ENCODE measurements around the gene SPRED1.
"Not testable (repeated sequence)": the region's sequence is repeated elsewhere in the genome, so short reads cannot be mapped to it uniquely, and the experiment has no call there.

The SPRED1 gene

DNA sequence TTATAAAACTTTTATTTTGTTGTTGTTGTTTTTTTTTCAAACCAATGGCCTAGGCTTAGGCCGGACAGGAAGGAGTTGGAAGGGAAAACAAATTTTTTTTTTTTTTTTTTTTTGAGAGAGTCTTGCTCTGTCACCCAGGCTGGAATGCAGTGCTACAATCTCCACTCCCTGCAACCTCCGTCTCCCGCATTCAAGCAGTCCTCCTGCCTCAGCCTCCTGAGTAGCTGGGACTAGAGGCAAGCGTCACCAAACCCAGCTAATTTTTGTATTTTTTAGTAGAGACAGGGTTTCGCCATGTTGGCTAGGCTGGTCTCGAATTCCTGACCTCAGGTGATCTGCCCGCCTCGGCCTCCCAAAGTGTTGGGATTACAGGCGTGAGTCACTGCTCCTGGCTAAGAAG lies 15.6 kb upstream of the SPRED1 start:
- not testable (repeated sequence) for DNase-seq (ENCODE audit: low read depth)

DNA sequence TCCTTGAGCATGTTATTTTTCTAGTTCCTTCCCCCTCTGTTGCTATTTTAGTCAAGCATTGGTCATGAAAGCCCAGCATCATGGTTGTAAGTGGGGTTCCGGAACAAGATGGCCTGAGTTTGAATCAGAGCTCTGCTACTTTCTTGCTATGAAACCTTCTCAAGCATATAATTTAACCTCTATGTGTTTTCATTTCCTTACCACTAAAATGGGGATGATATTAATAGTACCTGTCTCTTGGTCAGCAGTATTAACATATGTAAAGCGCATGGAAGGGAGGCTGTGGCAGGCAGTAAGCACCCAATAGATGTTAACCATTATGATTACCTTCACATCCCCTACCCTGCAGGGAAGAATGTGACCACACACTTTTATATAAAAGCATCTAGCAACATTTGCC lies 14.3 kb upstream of the SPRED1 start:
- DNase-seq (ENCODE audit: low read depth) = no peak

DNA sequence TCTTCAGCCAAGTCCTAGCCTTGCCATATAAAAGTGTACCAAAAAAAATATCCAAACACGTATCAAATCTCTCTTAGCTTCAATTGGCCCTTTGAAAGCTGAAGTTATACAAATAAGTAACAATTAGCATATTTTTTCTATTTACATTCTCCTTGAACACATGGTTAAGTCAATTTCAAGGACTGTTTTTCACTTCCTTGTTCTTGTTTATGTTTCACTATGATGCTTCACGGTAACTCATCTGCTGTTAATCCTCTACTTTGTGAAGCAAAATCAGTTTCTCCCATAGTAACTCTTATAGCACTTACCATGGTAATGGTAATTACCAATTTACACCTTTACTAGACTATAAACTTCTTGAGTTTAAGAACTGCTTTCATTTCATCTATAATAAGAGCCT lies 10.6 kb upstream of the SPRED1 start:
- no peak for DNase-seq (ENCODE audit: low read depth)

DNA sequence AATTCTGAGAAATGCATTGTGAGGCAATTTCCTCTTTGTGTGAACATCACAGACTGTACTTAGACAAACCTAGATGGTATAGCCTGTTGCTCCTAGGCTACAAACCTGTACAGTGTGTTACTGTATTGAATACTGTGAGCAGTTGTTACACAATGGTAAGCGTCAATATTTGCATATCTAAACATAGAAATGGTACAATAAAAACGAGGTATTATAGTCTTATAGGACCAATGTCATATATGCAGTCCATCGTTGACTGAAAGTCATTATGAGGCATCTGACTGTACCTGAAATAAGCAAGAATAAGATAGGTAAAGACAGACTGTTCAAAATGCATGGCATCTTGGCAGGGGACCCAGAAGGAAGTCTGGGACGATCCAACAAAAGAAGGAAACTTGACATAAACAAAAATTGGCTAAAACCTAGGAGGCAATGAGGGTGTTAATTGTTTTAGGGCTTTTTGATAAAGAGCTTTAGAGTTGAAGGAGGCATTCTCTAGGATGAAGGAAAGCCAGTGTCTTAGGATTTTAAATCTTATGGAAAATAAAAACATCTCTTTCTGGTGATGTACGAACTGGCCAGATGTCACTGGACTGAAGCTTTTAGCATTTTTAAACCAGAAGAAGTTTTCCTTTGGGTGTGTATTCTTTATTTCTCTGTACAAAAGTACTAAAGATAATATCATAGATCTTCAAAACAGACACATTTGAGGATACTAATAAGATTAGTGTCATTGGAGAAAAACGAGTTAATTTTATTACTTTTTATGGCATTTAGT lies 9.2 kb upstream of the SPRED1 start:
- DNase-seq (ENCODE audit: low read depth) = no peak

DNA sequence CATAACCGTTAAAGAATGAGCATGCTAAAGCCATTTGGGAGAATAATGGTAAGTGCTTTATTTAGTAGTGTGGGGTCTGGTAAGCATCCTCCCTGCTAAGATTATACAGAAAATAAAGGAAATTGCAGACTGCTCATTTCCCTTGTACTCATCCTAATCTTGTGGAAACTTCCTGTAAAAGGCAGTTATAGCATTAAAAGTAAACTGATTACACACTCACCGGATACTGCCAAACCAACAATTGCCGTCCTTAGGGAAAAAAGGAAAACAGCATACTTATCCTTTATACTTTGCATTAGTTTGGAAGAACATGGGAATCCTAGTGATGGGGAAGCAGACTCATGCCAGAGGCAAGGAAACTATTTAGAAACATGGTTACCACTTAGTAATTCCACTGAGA lies 5.3 kb upstream of the SPRED1 start:
- DNase-seq (ENCODE audit: low read depth) = no peak

DNA sequence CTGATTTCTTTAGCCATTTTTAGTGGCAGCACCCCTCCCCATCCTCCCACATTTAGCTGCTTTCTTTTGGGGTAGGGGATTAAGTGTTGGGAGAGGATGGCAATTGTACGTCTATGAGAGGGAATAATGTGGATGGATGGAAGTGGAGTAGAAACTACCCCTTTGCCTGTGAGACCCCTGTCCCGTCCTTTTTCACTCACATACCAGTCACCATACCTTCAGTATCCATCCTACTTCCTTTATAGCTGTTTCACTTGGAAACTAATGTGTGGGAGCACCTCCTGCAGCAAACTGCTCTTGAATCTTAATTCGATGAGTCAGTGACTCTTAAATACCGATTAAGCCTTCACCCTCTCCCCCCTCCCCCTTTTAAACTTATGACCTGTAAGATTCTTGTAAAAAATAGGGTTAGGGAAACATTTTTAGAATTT lies 730 bp downstream of the SPRED1 start:
- no peak for DNase-seq (ENCODE audit: low read depth)

DNA sequence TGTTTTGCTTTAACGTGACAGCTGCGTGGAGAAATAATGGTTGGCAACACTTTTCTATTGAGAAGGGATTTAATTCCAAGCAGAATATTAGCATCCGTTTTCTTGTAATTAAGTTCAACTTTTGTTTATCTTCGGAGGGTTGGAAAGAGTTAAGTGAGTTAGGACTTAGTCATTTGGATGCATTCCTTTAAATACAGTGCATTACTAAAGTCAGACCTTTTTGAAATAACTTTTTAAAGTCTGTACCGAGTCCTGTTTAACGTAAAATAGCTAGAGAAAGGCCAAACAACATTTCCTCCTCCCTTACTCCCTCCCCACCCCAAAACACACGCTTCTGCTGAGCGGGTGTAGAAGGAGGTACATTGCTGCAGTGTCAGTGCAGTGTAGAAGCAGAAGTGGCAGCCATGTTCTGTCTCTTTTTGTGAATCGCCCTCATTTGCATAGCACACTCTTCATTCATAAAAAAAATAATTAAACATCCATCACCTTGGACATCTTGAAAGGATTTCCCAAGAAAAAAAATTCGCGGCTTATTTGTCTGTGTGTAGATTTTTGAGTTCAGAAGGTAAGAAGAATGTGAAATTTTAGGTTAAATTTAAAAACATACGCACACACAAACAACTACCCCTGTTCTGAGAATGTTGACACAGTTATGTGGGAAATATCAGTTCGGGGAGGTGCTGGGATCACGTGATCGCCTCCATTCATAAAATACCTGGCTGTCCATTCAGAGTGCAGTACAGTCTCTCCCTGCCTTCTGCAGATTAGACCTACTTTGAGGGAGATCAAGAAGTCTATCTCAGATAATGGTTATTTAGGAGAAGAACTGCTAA lies 1.6 kb downstream of the SPRED1 start:
- DNase-seq (ENCODE audit: low read depth) = peak; percentile 17

DNA sequence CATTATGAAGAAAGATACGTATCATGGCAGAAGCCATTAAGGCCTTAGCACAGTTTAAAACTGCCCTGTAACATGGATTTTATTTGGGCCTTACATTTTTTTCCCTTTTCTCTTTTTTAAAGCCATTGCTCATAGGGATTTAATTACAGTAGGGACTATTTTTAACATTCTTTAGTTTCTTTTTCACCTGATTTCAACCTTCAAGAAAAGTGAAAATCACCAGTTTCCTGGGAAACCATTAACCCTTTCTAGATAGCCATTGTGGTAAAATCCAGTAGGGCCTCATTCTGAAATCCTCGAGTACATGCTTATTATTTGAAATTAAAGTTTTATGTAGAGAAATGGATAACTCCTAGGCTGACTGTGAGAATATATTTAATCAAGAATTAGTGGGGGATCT lies 3.1 kb downstream of the SPRED1 start:
- DNase-seq (ENCODE audit: low read depth) = no peak

DNA sequence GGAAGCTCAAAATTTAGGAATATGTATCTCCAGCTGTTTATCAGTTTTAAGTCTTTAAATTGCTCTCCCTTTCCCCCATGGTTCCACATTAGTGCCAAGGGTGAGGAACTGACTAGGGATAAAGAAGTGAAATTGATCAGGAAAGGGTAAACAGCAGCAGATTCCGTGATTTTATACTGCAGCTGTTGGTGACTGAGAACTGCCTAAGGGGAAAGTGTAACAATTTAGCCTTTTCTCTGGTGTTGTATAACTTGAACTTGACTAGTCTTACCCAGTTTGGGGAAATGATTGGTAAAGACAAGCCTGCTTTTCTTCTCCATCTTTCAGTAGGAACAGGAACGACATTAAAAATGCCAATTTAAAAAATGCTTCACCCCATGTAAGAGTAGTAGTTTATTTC lies 5.0 kb downstream of the SPRED1 start:
- DNase-seq (ENCODE audit: low read depth) = no peak

DNA sequence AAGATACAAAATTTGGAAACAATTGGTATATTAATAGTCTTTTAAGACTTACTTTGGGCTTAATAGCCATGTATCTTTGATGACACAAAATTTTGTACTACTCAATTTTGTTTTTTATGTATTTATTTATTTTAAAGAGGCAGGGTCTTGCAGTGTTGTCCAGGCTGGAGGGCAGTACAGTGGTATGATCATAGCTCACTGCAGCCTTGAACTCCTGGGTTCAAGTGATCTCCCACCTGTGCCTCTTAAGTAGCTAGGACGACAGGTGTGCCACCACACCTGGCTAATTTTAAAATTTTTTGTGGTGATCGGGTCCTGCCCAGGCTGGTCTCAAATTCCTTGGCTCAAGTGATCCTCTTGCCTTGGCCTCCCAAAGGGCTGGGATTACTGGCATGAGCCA lies 6.5 kb downstream of the SPRED1 start:
- no peak for DNase-seq (ENCODE audit: low read depth)

DNA sequence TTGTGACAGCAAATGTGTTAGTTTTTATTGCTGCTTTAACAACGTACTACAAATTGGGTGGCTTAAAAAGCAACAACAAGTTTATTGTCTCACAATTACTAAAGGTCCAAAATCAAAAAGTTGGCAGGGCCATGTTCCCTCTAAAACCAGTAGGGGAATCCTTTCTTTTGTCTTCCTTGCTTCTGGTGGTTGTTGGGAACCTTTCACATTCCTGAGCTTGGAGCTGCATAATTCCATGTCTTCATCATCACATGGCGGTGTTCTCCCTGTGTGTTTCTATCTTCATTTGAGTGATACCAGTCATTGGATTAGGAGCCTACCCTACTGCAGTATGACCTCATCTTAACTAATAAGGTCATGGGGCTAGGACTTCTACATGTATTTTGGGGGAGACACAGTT lies 7.4 kb downstream of the SPRED1 start:
- no peak for DNase-seq (ENCODE audit: low read depth)

DNA sequence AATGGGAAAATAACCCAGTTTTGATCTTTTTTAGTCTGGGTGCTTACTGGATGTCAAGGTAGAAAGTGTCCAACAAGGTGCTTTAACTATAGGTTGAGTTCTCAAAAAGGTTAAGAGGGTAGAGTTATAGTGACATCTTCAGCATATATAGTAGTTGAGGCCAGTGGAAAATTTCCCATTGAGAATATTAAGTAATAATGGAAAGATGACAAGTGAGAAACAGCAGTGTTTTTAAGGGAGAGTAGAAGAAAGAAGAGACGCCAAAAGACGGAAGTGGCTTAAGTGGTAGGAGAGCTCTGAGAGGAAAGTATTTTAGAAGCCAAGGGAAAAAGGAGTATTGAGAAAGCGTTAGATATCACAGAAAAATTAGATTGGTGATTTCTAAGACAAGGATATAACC lies 10.6 kb downstream of the SPRED1 start:
- no peak for DNase-seq (ENCODE audit: low read depth)

DNA sequence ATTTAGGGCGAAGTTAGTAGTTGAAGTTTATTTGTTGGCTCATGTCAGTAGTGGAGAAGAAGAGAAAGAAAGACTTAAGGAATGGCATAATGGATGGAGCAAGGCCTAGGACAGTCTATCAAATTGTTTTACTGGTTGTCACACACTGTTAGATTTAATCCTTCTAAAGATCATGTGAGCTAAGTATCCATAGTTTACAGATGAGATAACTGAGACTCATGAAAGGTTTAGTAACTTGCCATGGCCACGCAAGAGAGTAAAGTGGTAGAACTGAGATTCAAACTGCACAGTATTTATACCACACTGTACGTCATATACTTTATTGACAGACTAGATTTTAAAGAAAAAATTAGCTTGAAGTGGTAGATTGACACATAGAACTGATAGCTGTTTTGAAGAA lies 11.4 kb downstream of the SPRED1 start:
- DNase-seq (ENCODE audit: low read depth) = no peak

DNA sequence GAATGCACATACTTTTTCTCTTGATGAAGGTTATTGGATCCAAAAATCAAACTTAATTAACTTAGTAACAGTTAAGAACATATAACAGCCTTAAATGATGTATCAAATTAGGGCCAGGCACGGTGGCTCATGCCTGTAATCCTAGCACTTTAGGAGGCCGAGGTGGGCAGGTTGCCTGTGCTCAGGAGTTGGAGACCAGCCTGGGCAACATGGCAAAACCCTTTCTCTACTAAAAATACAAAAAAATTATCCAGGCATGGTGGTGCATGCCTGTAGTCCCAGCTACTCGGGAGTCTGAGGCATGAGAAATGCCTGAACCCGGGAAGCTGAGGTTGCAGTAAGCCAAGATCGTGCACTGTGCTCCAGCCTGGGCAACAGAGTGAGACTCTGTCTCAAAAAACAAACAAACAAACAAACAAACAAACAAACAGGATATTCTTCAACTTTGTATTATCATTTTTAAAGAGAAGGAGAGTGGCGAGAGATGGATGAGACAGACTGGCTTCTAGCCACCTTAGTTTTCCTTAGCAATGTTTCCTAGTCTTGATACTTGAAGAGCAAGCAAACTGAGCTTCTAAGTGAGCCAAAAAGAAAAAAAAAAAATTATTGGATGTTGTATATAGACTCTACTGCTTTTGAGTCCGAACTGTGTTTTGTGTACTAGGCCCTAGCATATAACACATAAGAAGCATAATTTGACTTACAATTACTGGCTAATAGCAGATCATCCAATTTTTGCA lies 13.8 kb downstream of the SPRED1 start:
- no peak for DNase-seq (ENCODE audit: low read depth)

DNA sequence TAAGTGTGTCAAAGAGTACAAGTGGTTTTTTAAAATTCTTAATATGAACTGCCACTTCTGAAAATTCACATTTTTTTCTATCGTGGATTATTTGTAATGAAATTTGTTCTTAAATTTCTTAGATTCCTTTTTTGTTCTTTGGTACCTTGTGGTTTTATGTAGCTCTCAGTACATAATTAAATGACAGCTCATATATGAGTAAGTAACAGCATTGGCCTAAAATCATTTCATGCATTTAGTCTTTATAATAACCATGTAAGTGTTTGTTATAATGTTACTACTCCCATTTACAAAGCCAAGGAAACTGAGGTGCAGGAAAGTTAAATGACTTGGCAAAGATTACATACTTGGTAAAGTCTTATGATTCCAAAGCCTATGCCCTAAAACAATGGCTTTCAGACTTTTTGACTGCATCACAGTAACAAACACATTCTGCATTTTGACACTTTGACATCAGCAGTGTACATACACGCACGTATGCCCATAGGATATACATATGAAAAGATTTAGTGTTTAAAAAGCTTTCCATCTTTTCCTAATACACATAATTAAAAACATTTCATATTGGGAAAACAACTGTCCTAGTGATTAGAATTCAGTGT lies 14.9 kb downstream of the SPRED1 start:
- DNase-seq (ENCODE audit: low read depth) = no peak

DNA sequence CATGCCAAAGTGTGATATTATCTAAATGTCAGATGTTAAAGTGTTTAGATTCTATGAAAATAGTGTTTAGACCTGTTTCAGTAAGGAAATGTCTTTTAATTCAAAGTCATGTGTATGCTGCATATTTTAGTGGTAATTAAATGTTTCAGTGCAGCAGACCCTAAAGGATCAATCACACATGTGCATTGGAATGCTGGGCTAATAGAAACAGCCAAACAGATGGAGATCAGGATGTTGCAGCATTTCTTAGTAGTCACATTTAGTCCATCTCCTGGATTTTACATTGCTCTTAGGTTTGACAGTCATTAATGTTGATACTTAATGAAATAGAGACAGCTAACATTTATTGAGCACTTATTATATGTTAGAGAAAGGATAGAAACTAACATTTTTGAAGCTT lies 18.5 kb downstream of the SPRED1 start:
- DNase-seq (ENCODE audit: low read depth) = no peak

DNA sequence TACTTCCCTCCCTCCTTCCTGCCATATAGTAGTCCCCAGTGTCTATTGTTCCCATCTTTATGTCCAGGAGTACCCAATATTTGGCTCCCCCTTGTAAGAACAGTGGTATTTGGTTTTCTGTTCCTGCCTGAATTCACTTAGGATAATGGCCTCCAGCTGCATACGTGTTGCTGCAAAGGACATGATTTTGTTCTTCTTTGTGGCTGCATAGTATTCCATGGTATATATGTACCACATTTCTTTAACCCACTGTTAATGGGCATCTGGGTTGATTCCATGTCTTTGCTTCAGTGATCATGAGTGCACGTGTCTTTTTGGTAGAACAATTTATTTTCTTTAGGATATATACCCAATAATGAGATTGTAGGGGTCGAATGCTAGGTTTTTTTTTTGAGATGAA lies 19.3 kb downstream of the SPRED1 start:
- no peak for DNase-seq (ENCODE audit: low read depth)

DNA sequence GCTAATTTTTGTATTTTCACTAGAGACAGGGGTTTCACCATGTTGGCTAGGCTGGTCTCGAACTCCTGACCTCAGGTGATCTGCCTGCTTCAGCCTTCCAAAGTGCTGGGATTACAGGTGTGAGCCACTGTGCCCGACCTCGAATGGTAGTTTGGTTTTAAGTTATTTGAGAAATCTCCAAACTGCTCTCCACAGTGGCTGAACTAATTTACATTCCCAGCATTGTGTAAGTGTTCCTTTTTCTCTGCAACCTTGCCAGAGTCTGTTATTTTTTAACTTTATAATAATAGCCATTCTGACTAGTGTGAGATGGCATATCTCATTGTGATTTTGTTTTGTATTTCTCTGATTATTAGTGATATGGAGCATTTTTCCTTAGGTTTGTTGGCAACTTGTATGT lies 19.8 kb downstream of the SPRED1 start:
- not testable (repeated sequence) for DNase-seq (ENCODE audit: low read depth)

DNA sequence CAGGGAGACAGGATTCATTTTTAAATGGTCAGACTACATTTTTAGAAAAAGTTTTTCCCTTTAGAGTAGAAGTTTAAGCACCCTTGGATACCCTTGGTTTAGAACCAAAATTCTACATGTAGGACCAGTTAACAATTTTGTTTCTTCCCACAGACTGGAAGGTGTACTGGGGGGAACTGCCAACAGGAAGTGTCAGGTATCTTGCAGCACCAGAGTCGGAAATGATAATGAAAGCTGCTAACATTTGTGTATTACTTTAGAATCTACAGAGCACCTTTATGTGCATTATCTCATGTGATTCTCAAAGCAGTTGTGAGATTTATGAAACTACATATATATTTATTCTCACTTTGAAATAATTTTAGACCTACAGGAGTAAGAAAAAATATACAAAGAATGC lies 21.5 kb downstream of the SPRED1 start:
- DNase-seq (ENCODE audit: low read depth) = no peak

DNA sequence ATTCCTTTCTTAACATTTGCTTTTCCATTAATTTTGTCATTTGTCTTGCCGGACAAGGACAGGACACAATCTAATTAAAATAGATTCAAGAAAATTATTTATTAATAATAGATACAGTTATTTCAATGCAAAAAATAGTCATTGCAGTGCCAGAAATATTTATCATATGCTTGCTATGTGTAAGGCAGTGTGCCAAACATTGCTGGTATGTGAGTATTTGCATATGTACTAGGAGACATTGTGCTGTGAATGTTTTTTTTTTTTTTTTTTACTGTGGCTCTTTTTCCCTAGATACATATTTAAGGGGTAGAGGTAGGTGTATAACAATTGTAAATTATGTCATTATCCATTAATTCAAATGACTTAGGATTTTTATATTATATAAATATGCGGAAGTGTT lies 23.3 kb downstream of the SPRED1 start:
- no peak for DNase-seq (ENCODE audit: low read depth)

DNA sequence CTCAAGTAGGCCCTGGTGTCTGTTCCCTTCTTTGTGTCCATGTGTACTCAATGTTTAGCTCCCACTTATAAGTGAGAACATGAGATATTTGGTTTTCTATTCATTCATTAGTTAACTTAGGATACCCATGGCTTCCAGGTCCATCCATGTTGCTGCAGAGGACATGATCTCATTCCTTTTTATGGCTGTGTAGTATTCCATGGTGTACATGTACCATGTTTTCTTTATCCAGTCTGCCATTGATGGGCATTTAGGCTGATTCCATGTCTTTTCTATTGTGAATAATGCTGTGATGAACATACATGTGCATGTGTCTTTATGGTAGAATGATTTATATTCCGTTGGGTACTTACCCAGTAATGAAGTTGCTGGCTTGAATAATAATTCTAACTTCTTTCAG lies 24.6 kb downstream of the SPRED1 start:
- not testable (repeated sequence) for DNase-seq (ENCODE audit: low read depth)

DNA sequence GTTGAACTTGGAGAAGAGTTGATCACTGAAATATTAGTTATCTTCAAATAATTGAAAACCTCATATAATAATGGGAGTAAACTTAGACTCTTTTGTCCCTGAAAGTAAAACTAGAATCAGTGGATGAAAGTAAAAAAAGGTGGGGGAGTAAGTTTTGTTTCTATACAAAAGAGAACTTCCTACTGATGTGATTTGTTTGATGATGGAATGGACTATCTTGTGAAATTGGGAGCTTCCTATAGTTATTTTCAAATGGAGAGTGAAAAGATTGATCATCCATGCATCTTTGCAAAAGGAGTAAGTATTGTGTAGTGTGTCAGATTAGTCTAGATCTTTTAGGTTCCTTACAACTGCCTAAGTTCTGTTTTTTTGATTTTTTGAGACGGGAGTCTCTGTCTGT lies 28.4 kb downstream of the SPRED1 start:
- no peak for DNase-seq (ENCODE audit: low read depth)

All from activated T-helper 1 cell treated with Interleukin-2 at 50 U/mL for 16 hours (primary cell).